Spinal cord (tissue), 10 donors: Measurements from ENCODE around the gene ARHGAP30. TPM values are rescaled to one million over a fixed set of nuclear protein-coding genes. Genes with fewer than 3 reads are reported as not detected.
"Not testable (repeated sequence)": the region's sequence is repeated elsewhere in the genome, so short reads cannot be mapped to it uniquely, and the experiment has no call there.

Experiments used
- DNase-seq, 6 donors: peaks; one replicate each; pipeline versions ENCODE4 v3.0.0 to v3.0.0-alpha.2; 2013 to 2015; ENCODE audit warnings: low spot score in 6 of 6, low read depth in 4 of 6
- H3K27ac ChIP-seq: one replicate; pipeline ENCODE4 v1.5.1; 2013; ENCODE audit warnings: low read depth, low read length, control low read depth
- H3K27me3 ChIP-seq: one replicate; pipeline ENCODE4 v1.6.1; 2013; ENCODE audit warnings: low read length; ENCODE audit not compliant: control insufficient read depth, insufficient read depth
- H3K36me3 ChIP-seq: one replicate; pipeline ENCODE4 v1.6.1; 2013; ENCODE audit warnings: low read length; ENCODE audit not compliant: control insufficient read depth, insufficient read depth
- H3K4me1 ChIP-seq: one replicate; pipeline ENCODE4 v1.6.1; 2013; ENCODE audit warnings: low read length; ENCODE audit not compliant: control insufficient read depth, insufficient read depth
- H3K4me3 ChIP-seq: one replicate; pipeline ENCODE4 v1.5.1; 2013; ENCODE audit warnings: low read depth, low read length, control low read depth
- H3K9me3 ChIP-seq: one replicate; pipeline ENCODE4 v1.6.1; 2013; ENCODE audit warnings: low read length; ENCODE audit not compliant: control insufficient read depth, insufficient read depth
- WGBS: methylation state at CpG from one replicate; pipeline ENCODE4 v1.1.5; 2013; ENCODE audit warnings: missing lambda C conversion rate; ENCODE audit not compliant: insufficient coverage; 5-methylcytosine and 5-hydroxymethylcytosine counted together
- long read RNA-seq, 4 donors: transcript quantifications; one replicate each; lab custom pipeline, GENCODE V29; 2026
- polyA plus RNA-seq, 2 donors: library from polyadenylated mRNA; unstranded; fragments of 120-200 nt; gene quantifications; one replicate each; pipeline ENCODE4 v1.2.1, GENCODE V29; 2013; ENCODE audit not compliant: insufficient read length in 2 of 2
- total RNA-seq, 2 donors: library from RNA; depleted of rRNA in 1 of 2; stranded (reverse); fragments of 120-200 nt in 1 of 2; fragments of >200 nt in 1 of 2; gene quantifications; one replicate each; pipeline versions ENCODE4 v1.2.3 to v1.2.4, GENCODE V29; 2013 to 2014
- donor health status: healthy.

The ARHGAP30 gene, protein sequence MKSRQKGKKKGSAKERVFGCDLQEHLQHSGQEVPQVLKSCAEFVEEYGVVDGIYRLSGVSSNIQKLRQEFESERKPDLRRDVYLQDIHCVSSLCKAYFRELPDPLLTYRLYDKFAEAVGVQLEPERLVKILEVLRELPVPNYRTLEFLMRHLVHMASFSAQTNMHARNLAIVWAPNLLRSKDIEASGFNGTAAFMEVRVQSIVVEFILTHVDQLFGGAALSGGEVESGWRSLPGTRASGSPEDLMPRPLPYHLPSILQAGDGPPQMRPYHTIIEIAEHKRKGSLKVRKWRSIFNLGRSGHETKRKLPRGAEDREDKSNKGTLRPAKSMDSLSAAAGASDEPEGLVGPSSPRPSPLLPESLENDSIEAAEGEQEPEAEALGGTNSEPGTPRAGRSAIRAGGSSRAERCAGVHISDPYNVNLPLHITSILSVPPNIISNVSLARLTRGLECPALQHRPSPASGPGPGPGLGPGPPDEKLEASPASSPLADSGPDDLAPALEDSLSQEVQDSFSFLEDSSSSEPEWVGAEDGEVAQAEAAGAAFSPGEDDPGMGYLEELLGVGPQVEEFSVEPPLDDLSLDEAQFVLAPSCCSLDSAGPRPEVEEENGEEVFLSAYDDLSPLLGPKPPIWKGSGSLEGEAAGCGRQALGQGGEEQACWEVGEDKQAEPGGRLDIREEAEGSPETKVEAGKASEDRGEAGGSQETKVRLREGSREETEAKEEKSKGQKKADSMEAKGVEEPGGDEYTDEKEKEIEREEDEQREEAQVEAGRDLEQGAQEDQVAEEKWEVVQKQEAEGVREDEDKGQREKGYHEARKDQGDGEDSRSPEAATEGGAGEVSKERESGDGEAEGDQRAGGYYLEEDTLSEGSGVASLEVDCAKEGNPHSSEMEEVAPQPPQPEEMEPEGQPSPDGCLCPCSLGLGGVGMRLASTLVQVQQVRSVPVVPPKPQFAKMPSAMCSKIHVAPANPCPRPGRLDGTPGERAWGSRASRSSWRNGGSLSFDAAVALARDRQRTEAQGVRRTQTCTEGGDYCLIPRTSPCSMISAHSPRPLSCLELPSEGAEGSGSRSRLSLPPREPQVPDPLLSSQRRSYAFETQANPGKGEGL
- total RNA-seq (1 to 10 TPM; 2.1 to 4.2 TPM), polyA plus RNA-seq (1 to 10 TPM; 2.6 to 3.1 TPM)
- long read RNA-seq, donor 1 = 0 reads
- long read RNA-seq, donor 2 = 0 reads
- long read RNA-seq, donor 3 = 0 reads
- long read RNA-seq, donor 4 = 0 reads

- H3K4me1 ChIP-seq = no peaks in the 10 kb centered on the region
- peak within 1 kb of the TSS; percentile 0 for H3K4me3 ChIP-seq
- H3K9me3 ChIP-seq = no peaks in the 10 kb centered on the region
- H3K27ac ChIP-seq = no peak within 1 kb of the TSS
- 64% methylated on average over 5 of the region's 9 CpGs for WGBS
- H3K36me3 ChIP-seq = no peaks in the 10 kb centered on the region
- no peaks in the 10 kb centered on the region for H3K27me3 ChIP-seq
- DNase-seq = peak in 1 of 6 donors; percentile 12
Measured at GRCh38 chr1:161069731-161070270, at the start of gene ARHGAP30. ARHGAP30 (minus strand) TSS chr1:161069891; CDS start chr1:161069624, 267 bp downstream.

- H3K27me3 ChIP-seq = no peaks in the 10 kb centered on the region
- DNase-seq = peak; percentile 71 to 95 (median 80)
- H3K27ac ChIP-seq = peak within 1 kb of the TSS; percentile 88
- H3K4me3 ChIP-seq = peak within 1 kb of the TSS; percentile 73
- H3K4me1 ChIP-seq = peaks cover 25% of the 10 kb centered on the region
- H3K36me3 ChIP-seq = peaks cover 31% of the 10 kb centered on the region
- no peaks in the 10 kb centered on the region for H3K9me3 ChIP-seq
- WGBS = 0% methylated on average over 55 of the region's 58 CpGs
Measured at GRCh38 chr1:161117759-161118581, 48.3 kb upstream of the ARHGAP30 start, which contains the start of the genes NIT1 and PFDN2. NIT1 (plus strand) TSS chr1:161118105; CDS start chr1:161118177, 72 bp downstream. PFDN2 (minus strand) TSS chr1:161118037; CDS start chr1:161118026, 11 bp downstream.

GRCh38 chr1:161115961-161116360, 46.3 kb upstream of the ARHGAP30 start:
- Histone ChIP-seq H3K4me1 (peaks cover 25% of the 10 kb centered on the region), H3K36me3 (peaks cover 12% of the 10 kb centered on the region)
- WGBS = 86% methylated on average over 4 of the region's 6 CpGs
- not testable (repeated sequence) for H3K9me3 ChIP-seq, DNase-seq, H3K27ac ChIP-seq, H3K4me3 ChIP-seq, H3K27me3 ChIP-seq

- Histone ChIP-seq H3K36me3 (peaks cover 6% of the 10 kb centered on the region), H3K27ac (no peak overlapping the region), H3K9me3 (no peaks in the 10 kb centered on the region), H3K4me1 (peaks cover 25% of the 10 kb centered on the region), H3K27me3 (no peaks in the 10 kb centered on the region), H3K4me3 (no peak overlapping the region)
- no peak for DNase-seq
- WGBS = 96% methylated on average over 12 of the region's 12 CpGs
Measured at GRCh38 chr1:161115132-161115711, 45.5 kb upstream of the ARHGAP30 start.

DNA sequence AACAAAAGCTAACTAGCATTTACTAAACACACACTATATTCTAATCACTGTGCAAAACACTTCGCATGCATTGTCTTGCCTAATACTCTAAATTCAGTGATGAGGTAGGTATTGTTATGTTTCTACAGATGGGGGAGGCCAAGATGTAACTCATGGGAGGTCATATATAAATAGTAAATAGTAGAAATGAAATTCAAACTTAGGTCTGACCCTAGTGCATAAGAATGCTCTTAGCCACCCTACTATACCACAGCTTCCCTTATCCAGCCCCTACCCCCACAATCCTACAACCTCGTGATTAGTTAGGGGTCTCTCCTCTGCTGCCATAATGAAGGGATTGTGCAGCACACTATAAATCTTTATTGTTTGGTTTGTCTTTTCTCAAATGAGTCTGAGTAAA, 44.9 kb upstream of the ARHGAP30 start:
- Histone ChIP-seq H3K36me3 (peaks cover 9% of the 10 kb centered on the region), H3K4me3 (no peak overlapping the region), H3K27me3 (no peaks in the 10 kb centered on the region), H3K27ac (no peak overlapping the region), H3K4me1 (peaks cover 23% of the 10 kb centered on the region), H3K9me3 (no peaks in the 10 kb centered on the region)
- WGBS = no CpG with 5 or more reads among the region's 2 CpGs
- no peak for DNase-seq

DNA sequence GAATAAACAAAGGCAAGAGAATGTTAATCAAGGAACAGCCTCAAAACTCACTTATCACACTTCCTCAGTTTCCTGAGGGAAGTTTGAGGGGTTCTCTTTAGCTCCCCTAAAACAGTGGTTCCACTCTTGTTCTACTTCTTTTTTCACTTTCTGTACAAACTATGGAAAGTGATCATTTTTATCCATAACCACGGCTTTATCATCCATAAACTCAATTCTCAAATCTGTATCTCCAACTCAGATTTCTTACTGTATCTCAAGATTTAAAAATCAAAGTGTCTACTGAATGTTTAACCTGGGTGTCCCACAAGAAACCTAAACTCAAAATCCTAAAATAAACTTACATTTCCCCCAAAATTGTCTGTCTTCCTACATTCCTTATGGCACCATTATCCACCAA, 44.2 kb upstream of the ARHGAP30 start:
- H3K4me3 ChIP-seq = no peak overlapping the region
- no peak for DNase-seq
- 100% methylated on average over 1 of the region's 1 CpG for WGBS

DNA sequence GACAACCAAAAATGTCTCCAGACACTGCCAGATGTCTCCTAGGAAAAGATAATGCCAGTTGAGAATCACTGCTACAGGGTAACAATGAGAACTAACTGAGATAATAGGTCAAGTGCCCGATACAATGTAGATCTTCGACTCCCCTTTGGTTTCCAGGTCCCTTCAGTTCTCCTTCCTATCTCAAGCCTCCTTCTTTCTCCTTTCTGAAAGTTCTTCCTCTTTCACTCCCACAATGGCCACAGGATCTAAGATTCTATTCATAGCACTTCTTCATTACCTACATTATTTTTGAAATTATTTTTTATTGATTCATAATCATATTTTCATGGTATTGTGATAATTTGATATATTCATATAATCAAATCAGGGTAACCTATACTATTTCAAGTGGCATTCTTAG, 41.8 kb upstream of the ARHGAP30 start:
- no peak for DNase-seq
- Histone ChIP-seq H3K4me3 (no peak overlapping the region), H3K27me3 (no peaks in the 10 kb centered on the region), H3K9me3 (no peaks in the 10 kb centered on the region), H3K4me1 (peaks cover 6% of the 10 kb centered on the region), H3K27ac (no peak overlapping the region), H3K36me3 (peaks cover 10% of the 10 kb centered on the region)
- WGBS = 94% methylated on average over 2 of the region's 2 CpGs

More for the DNA sequence above, 44.2 kb upstream of the ARHGAP30 start:
- Histone ChIP-seq H3K27me3 (no peaks in the 10 kb centered on the region), H3K36me3 (peaks cover 10% of the 10 kb centered on the region), H3K9me3 (no peaks in the 10 kb centered on the region), H3K4me1 (peaks cover 16% of the 10 kb centered on the region), H3K27ac (no peak overlapping the region)

- H3K9me3 ChIP-seq = no peaks in the 10 kb centered on the region
- WGBS = 93% methylated on average over 2 of the region's 3 CpGs
- H3K4me3 ChIP-seq = no peak overlapping the region
Measured at GRCh38 chr1:161111117-161111516, 41.4 kb upstream of the ARHGAP30 start.

More at GRCh38 chr1:161111117-161111516, 41.4 kb upstream of the ARHGAP30 start:
- H3K27me3 ChIP-seq = no peaks in the 10 kb centered on the region
- peaks cover 7% of the 10 kb centered on the region for H3K36me3 ChIP-seq
- no peak overlapping the region for H3K27ac ChIP-seq
- no peak for DNase-seq
- peaks cover 2% of the 10 kb centered on the region for H3K4me1 ChIP-seq
